Ascending aorta (tissue), 2 donors: Measurements from ENCODE around the gene TSHR. TPM values are rescaled to one million over a fixed set of nuclear protein-coding genes. Genes with fewer than 3 reads are reported as not detected.

ENCODE experiments used
- DNase-seq, 2 donors: peaks; one replicate each; pipeline ENCODE4 v3.0.0-alpha.2; 2019; ENCODE audit warnings: low spot score in 2 of 2
- H3K27ac ChIP-seq, 2 donors: fragments of 200-600 bp; sonication (generic); one replicate each; pipeline ENCODE4 v1.5.1; 2016 to 2017; ENCODE audit warnings: mild to moderate bottlenecking in 1 of 2
- H3K27me3 ChIP-seq: fragments of 200-600 bp; sonication (generic); one replicate; pipeline ENCODE4 v1.5.1; 2017
- H3K36me3 ChIP-seq, 2 donors: fragments of 200-600 bp; sonication (generic); one replicate each; pipeline ENCODE4 v1.5.1; 2016
- H3K4me1 ChIP-seq, 2 donors: fragments of 200-600 bp; sonication (generic); one replicate each; pipeline ENCODE4 v1.5.1; 2016 to 2017; ENCODE audit warnings: mild to moderate bottlenecking in 1 of 2
- H3K4me3 ChIP-seq, 2 donors: fragments of 200-600 bp; sonication (generic); one replicate each; pipeline ENCODE4 v1.5.1; 2016 to 2017; ENCODE audit warnings: mild to moderate bottlenecking in 1 of 2
- H3K9me3 ChIP-seq, 2 donors: fragments of 200-600 bp; sonication (generic); one replicate each; pipeline ENCODE4 v1.5.1; 2016
- CTCF ChIP-seq, 3 experiments: fragments of 200-600 bp in 2 of 3; fragments of 450-650 bp in 1 of 3; sonication (generic) in 2 of 3; IDR thresholded peaks; one replicate each; pipeline ENCODE4 v1.5.1; 2016 to 2019; ENCODE audit warnings: antibody characterized with exemption in 3 of 3, mild to moderate bottlenecking in 1 of 3, moderate library complexity in 1 of 3
- intact Hi-C: fragments of 100-400 bp; cut with DNase I; formaldehyde crosslinking; loops from one replicate; pipeline ENCODE4 v1.15.1; 2023
- total RNA-seq: library from RNA; depleted of rRNA; stranded (reverse); fragments of >200 nt; gene quantifications from one replicate; pipeline ENCODE4 v1.1.0, GENCODE V29; 2016

Gene TSHR
- total RNA-seq, 1 donor from 2014 or later, result not detected

DNA sequence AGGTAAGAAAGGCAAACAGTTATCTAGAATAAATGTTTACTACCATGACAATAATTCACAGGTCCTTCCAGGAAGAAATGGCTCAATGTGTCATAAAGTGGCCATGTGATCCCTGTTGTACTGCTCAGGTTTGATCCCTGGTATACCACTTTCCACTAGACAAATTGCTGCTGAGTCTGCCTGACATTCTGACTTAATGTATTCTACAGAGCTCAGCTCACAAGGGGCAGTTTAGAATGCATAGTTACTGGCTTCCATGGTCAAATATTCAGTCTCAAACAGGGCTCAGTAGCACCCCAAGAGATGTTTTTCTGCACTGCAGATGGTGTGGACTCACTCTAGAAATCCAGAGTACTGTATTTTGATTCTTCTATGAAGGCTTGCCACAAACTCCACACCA, 21.8 kb downstream of the TSHR start:
- Histone ChIP-seq H3K27me3 (no peaks in the 10 kb centered on the region), H3K9me3 (no peaks in the 10 kb centered on the region), H3K36me3 (no peaks in the 10 kb centered on the region), H3K4me3 (no peak overlapping the region), H3K4me1 (peaks cover 0 to 14% of the 10 kb centered on the region in 2 donors), H3K27ac (no peak overlapping the region)
- intact Hi-C loops, result no loop called here
- no peak for DNase-seq
- TF ChIP-seq CTCF (IDR thresholded peaks at IDR 0.05), result no peak

GRCh38 chr14:80978403-80978802, 23.0 kb downstream of the TSHR start:
- no peaks in the 10 kb centered on the region for H3K9me3 ChIP-seq
- no peak overlapping the region for H3K4me3 ChIP-seq
- no peak for DNase-seq
- no peaks in the 10 kb centered on the region for H3K27me3 ChIP-seq
- no peaks in the 10 kb centered on the region for H3K36me3 ChIP-seq
- no peak for TF ChIP-seq CTCF (IDR thresholded peaks at IDR 0.05)
- peaks cover 0 to 16% of the 10 kb centered on the region in 2 donors for H3K4me1 ChIP-seq
- intact Hi-C loops, result no loop called here
- no peak overlapping the region for H3K27ac ChIP-seq

GRCh38 chr14:80979951-80980350, 24.5 kb downstream of the TSHR start:
- Histone ChIP-seq H3K27ac (peak overlapping the region in 1 of 2 donors; percentile 18), H3K4me1 (peaks cover 0 to 11% of the 10 kb centered on the region in 2 donors), H3K36me3 (no peaks in the 10 kb centered on the region), H3K27me3 (no peaks in the 10 kb centered on the region), H3K4me3 (no peak overlapping the region), H3K9me3 (no peaks in the 10 kb centered on the region)
- intact Hi-C loops, result no loop called here
- DNase-seq, result no peak
- no peak for TF ChIP-seq CTCF (IDR thresholded peaks at IDR 0.05)

DNA sequence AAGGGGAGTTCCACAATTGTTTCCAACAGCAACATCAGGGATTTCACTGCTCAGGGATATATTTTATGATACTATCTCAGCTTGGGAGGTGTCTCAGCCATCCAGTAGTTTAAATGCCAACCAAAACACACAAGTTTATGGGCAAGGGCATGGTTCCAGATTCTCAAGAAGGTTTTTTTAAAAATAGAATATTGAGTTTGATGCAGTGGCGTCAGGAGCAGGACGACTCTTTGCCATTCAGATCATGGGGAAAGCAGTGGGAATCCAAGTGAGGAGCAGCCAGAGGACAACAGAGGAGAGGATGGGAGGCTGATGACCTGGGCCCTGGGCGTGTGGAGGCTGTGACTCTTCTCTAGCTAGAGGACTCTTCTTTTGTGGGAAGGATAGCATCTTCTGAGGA, 25.7 kb downstream of the TSHR start:
- H3K27ac ChIP-seq, result peak overlapping the region in 1 of 2 donors; percentile 46
- no peak overlapping the region for H3K4me3 ChIP-seq
- no peak for TF ChIP-seq CTCF (IDR thresholded peaks at IDR 0.05)
- H3K9me3 ChIP-seq, result no peaks in the 10 kb centered on the region
- intact Hi-C loops, result no loop called here
- no peaks in the 10 kb centered on the region for H3K36me3 ChIP-seq
- peaks cover 0 to 11% of the 10 kb centered on the region in 2 donors for H3K4me1 ChIP-seq
- H3K27me3 ChIP-seq, result no peaks in the 10 kb centered on the region
- no peak for DNase-seq

- Histone ChIP-seq H3K4me3 (no peak overlapping the region), H3K36me3 (no peaks in the 10 kb centered on the region), H3K27ac (peak overlapping the region in 1 of 2 donors; percentile 46), H3K9me3 (no peaks in the 10 kb centered on the region), H3K4me1 (peaks cover 0 to 11% of the 10 kb centered on the region in 2 donors), H3K27me3 (no peaks in the 10 kb centered on the region)
- TF ChIP-seq CTCF (IDR thresholded peaks at IDR 0.05), result no peak
- no peak for DNase-seq
- intact Hi-C loops, result no loop called here
Observed at GRCh38 chr14:80981673-80982072, 26.3 kb downstream of the TSHR start.

- Histone ChIP-seq H3K27me3 (no peaks in the 10 kb centered on the region), H3K27ac (no peak overlapping the region), H3K36me3 (no peaks in the 10 kb centered on the region), H3K4me1 (peaks cover 0 to 11% of the 10 kb centered on the region in 2 donors), H3K9me3 (no peaks in the 10 kb centered on the region), H3K4me3 (no peak overlapping the region)
- no peak for TF ChIP-seq CTCF (IDR thresholded peaks at IDR 0.05)
- intact Hi-C loops, result no loop called here
- no peak for DNase-seq
Observed at GRCh38 chr14:80982711-80983110, 27.3 kb downstream of the TSHR start.
